GM19372 (cell line): ENCODE measurements around the gene EPHB2.
"Not testable (repeated sequence)": the region's sequence is repeated elsewhere in the genome, so short reads cannot be mapped to it uniquely, and the experiment has no call there.

Source experiments
- ATAC-seq: cut with Tn5 transposase; IDR thresholded peaks from one replicate; pipeline ENCODE4 v1.9.1; 2021; ENCODE audit warnings: mild to moderate bottlenecking, low read depth, moderate library complexity; ENCODE audit not compliant: unreplicated experiment

The EPHB2 gene

DNA sequence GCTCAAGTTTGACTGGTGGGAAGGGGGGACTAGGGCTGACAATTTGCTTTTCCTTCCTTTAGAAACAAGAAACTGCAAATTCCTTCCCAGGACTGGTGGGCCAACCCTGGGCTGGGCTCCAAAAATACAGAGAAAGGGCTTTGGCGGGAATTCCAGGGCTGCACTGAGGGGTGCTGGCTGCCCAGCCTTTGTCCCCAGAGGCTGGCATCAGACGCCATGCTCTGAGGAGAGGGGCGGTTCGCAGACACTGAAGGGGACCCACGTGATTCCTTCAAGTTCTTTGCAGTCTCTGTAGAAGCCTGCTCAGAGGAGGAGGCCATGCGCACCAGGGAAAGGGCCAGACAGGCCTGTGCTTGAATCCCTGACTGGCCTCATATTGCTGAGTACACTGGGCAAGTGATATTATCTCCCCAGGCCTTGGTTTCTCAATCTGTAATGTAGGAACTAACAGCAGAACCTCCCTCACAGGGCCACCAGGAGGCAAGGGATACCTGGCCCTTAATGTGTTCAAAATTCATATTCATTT is 119.5 kb downstream of the EPHB2 start:
- ATAC-seq = no peak

DNA sequence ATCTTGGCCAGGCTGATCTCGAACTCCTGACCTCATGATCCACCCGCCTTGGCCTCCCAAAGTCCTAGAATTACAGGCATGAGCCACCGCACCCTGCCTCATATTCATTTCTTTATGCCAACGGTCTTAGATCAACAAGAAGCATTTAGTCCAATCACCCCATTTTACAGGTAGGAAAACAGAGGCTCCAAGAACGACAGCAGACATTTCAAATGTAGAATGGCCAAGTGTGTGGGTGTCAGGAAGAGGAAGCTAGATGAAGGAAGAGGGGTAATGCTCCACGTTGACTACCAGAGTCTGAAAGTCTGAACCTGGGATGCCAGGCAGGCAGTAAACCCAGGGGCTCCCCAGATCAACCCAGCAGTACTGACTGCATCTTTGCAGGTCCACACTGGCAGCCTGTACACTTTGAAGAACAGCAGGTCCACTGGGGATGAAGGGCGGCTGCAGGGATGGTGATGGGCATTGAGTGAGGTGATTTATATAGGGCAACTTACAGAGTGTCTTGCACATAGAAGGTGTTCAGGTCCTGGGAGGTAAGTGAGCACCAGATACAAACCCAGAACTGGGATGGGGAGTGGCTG is 120.2 kb downstream of the EPHB2 start:
- ATAC-seq = no peak

DNA sequence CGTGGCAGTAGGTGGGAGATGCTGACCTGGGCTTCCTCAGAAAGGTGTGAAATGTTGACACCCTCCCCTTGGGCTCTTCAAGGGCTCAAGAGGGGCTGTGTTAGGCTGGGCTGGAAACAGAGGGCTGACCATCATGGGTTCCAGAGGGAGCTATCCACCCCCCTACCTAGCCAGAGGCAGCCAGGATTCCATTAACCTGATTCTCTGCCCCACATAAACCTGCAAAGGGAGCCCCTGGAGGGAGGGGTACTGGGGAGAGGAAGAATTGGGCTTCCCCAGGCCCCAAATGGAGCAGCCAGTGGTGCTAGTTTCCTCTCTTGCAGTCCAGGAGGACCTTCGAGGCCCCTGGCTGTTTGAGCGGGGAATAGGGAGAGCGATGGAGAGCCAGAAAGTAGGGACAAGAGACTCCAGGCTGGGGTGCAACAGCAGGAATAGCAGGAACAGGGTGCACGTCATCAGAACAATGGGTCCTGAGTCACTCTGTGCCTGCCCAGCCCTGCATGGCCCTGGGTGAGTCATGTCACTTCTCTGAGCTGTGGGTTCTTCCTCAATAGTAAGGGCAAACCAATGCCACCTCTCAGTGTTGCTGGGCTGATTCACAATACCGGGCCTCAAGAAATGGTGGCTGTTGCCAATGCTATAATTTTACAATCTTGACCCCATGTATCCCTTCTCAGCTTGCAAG is 121.2 kb downstream of the EPHB2 start:
- no peak for ATAC-seq

DNA sequence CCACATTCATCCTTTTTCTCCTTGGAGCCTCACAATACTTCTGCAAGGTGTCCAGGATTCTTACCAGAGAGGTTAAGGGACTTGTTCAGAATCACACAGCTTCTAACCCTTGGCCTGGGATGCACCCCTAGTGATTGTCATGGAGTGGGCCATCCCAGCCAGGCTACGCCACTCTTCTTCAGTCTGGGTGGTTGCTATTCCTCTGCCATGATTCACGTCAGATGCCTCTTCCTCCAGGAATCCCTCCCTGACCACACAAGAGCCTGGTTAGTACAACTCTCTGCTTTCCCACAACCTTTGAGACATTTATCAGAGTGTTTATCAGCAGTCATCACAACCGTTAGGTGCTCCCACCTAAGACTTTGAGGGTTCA is 121.8 kb downstream of the EPHB2 start:
- no peak for ATAC-seq

DNA sequence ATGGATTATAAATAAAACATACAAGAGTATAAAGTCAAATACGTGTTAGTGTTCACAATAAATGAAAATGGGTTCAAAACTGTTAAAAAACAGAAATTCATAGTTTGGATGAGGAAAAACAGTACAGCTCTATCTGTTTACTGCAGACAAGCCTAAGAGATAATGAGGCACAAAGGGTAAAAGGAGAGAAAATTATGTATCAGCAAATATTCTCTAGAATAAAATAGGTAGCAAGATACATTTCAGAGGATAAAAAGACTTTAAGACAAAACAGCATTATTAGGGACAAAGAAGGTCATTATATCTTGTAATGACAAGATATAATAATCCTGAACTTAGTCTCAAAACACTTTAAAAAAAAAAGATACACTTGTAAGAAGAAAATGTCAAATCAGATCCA is 123.1 kb downstream of the EPHB2 start:
- ATAC-seq = no peak

DNA sequence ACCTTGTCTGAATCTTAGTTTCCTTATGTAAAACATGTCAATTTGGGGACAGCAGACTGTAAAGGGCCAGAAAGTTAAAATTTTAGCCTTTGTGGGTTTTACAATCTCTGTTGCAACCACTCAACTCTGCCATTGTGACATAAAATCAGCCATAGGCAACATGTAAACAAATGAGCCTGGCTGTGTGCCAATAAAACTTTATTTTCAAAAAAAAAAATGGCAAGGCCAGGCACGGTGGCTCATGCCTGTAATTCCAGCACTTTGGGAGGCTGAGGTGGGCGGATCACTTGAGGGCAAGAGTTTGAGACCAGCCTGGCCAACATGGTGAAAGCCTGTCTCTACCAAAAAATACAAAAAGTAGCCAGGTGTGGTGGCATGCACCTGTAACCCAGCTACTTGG is 123.8 kb downstream of the EPHB2 start:
- not testable (repeated sequence) for ATAC-seq

DNA sequence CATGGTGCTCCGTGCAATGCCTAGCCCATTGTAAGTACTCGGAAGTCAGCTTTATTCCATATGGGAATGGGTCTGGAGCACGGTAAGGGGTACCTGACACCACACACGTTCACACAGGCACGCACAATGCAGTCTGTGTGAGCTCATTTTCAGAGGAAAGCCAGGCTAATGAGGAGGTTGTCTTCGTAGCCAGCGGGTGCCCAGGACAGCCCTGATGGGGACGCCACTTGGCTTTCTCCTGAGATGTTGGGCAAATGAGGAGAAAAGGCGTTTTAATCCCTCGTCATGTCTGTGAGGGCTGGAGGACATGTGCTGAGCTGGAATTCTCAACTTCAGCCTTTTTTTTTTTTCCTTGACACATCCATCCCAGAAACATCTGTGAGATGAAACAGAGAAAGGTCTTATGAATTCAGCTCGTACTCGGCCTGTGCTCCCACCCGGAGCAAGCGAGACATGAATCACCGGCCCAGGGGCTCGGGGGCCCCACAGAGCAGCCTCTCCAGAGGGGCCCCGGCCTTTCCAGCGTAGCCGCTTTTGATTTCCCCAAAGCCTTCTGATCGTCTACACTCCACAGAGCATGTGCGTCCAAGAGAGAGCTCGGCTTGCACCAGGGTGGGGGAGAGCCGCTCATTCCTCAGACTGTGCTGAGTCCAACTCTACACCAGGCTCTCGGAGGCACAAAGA is 125.1 kb downstream of the EPHB2 start:
- ATAC-seq = no peak

DNA sequence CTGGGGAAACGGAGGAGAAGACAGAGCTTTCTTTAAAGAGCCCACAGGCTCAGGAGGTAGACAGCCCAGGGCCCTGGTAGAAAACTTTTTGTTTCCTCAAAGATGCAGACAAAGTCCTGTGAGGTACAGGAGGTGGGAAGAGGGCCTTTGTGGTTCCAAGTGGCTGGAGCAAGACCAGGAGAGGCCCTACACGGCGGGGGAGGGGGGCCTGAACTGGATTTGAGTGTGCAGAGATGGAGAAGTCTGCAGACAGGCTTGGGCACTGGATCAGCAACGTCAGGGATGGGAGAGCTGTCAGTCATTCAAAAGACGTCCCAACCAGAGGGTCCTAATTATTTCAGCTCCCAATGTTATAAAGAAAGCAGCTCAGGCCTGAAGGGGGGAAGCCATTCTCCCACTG is 126.2 kb downstream of the EPHB2 start:
- ATAC-seq = no peak

DNA sequence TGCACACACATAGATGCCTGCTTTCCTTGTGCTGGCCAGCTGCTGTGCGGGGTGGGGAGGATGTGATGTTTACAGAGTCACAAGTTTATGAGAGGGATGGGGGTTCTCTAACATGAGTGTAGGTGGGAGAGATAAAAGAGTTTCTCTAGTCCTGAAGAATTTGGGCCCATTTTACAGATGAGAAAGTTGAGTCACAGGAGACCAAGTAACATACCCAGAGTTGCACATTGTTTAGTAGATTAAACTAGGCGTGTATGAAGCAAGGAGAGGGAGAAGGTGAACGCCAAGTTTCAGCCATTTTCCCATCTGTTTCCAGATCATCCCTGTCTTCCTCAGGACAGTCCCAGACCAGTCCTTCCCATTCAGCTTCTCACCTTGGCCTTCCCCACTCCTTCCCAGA is 126.7 kb downstream of the EPHB2 start:
- ATAC-seq = no peak

DNA sequence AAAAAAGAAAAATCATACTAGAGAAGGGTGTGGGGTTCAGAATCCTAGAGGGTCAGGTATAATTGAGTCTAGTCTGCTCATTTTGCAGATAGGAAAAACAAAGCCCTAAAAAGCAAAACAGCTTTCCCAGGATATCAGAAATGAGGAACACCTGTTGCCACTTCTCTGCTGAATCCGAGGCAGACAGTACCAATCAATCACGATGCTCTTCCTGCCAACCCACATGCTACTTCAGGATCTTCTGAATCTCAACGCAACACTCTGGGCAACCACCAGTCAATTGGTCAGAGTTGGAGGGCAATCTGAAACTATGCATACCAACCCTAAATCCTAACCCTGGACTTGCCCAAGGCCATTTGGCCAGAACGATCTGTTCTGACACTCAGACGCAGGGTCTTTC is 128.3 kb downstream of the EPHB2 start:
- ATAC-seq = no peak

DNA sequence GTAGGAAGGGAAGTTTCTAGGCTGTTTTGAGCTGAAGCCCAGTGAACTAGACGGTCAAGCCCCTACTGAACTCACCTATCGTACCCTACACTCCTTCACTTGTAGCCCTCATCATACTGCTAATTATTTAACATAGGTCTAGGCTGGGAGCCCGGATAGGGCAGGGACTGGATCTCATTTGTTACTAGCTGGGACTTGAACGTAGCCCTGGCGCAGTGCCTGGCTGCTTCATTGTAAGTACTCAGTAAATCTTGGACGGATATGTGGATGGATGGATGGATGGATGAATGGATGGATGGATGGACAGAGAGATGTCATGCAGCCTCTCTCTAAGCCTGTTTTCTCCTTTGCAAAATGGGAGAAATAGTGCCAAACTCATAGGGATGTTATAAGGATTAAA is 129.2 kb downstream of the EPHB2 start:
- no peak for ATAC-seq

DNA sequence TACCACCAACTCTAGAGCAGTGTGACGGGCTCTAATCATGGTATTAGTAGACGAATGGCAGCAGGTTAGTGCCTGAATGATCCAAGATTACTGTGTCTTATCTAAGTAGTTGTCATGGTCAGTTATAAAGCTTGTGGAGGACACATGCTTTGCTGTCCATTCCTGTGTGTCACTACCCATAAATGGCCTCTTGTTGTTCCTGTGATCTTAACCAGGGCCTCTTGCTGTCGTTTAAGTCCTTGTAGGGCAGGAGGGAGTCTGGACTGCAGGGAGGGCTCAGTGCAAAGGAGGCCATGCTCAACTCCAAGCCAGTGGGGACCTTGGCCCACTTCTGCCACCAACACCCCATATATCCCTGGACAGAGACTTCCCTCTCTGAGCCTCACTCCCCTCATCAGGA is 130.5 kb downstream of the EPHB2 start:
- ATAC-seq = no peak

DNA sequence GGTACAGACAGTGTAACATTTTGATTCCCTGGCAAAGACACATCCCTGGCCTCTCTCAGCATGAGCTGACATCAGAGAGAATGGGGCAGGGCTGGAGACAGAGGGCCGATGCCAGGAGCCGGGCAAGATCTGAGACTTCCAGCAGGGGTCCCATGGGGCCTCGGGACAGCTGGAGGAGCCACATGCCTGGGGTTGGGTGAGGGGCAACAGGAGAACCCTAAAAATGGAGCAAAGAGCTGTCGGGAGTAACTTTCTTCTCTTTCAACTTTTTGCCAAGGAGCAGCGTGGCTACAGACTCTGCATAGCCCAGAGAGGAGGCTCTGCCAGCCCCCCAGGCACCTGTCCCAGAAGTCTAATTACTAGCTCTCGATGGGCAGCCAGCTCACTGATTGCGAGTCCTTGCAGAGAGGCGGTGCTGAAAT is 131.2 kb downstream of the EPHB2 start:
- no peak for ATAC-seq

DNA sequence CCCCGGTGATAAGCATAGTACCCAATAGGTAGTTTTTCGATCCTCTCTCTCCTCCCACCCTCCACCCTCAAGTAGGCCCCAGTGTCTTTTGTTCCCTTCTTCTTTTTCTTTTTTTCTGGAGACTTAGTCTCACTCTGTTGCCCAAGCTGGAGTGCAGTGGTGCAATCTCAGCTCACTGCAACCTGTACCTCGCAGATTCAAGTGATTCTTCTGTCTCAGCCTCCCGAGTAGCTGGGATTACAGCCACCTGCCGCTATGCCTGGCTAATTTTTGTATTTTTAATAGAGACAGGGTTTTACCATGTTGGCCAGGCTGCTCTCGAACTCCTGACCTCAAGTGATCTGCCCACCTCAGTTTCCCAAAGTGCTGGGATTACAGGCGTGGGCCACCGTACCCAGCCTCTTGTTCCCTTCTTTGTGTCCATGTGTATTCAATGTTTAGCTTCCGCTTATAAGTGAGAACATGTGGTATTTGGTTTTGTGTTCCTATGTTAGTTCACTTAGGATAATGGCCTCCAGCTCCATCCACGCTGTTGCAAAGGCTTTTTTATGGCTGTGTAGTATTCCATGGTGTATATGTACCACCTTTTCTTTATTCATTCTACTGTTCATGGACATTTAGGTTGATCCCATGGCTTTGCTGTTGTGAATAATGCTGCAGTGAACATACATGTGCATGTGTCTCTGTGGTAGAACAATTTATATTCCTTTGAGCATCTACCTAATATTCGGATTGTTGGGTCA is 133.0 kb downstream of the EPHB2 start:
- not testable (repeated sequence) for ATAC-seq

DNA sequence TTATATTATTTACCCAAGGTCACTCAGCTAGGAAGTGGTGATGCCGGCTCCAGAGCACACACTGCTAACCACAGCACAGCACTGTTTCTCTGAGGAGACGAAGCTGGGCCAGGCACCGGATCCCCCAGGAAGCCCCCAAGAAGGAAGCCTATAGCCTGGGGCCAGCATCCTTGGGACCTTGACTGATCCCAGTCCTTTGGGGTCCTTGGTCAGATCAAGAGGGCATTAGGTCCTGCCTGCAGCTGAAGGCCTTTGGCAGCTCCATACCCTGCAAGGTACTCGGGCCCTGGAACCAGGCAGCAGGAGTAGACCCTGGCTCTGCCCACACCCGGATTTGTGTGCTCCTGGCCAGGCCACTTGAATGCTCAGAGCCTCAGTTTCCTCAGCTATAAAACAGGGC is 134.0 kb downstream of the EPHB2 start:
- no peak for ATAC-seq

DNA sequence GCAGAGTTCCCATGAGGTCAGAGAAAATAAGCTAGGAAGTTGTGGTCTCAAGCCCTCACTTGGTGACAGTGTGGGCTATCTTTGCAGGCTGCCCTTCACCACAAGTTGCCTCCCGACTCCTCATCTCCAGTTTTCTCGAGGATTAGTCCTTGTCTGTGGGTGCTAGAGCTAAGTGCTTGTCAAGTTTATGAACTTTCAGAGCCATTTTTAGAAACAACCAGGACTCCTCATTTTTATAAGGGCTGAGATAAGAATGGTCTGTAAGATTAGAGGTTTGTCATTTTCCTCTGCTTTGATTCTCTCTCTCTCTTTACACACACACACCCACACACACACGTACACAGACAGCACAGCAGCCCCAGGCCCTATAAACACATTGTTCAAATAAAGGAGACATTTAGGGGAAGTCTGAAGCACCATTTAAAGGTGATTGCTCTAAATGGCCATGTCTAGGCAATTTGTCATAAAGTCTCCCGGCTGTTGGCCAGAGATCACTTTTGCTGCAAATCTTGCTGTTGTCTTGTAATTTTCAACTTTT is 134.8 kb downstream of the EPHB2 start:
- no peak for ATAC-seq

DNA sequence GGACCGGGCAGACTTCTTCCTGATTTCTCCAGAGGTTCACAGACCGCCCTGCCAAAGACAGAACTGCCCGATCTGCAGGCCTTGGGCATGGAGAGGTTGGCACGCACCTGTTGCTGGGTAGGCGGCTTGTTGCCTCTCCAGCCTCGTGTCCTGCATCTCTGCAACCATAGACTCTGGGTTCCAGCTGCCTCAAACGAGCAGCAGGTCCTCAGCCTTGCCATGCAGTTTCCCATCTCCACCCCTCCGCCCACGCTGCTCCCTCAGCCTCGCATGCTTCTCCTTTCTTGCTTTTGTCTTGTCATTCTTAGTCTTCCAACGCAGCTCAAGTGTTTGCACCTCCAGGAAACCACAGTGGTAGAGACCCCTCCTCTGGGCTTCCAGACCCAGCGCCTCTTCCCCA is 135.8 kb downstream of the EPHB2 start:
- ATAC-seq = no peak

DNA sequence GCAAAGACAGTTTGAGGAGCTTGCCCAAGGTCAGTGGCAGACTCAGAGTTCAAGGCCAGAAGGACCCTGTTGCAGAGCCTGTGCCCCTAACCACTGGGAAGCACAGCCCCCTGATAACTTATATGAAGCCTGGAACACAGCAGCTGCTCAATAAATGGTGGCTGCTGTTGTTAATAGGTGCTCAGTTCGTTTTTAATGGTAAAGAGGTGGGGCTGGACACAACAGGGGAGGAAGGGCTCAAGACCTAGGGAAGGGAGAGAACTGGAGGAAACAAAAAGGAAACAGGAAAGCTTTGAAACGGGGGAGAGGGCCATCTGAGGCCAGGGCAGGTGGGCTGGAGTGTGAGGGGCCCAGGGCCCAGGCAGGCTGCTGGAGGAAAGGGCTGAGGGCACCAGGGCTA is 136.6 kb downstream of the EPHB2 start:
- ATAC-seq = no peak

DNA sequence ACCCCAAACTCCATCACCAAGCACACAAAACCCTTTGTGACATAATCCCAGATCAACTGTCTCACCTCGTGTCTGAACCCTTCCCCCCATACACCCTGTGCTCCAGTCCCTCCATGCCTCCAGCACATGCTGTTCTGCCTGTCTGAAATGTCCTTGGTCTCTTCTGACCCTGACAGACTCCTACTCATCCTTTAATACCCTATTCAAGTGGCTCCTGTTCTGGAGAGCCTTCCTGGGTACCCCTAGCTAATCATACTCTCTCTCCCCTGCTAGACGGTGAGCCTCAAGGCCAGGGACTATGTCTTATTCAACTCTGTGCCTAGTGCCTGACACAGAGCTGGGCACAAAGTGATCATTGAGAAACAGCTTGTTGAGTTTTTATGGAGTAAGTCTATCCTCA is 137.1 kb downstream of the EPHB2 start:
- no peak for ATAC-seq

DNA sequence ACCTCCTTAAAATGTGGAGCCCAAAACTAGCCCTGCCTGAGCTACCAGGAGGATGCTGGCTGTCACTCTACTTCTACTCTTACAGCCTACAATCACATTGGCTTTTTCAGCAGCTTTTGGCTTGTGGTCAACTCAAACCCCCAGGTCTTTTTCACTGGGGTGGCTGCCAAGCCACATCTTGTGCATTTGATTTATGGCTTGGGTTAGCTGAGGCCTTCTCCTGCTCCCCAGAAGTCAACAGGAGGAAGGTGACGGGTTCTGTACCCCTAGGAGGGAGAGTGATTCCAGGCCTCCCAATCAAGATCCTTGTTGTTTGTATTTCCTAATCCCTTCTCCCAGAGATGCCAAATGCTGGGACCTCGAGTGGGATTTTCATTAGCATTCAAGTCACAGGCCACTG is 137.8 kb downstream of the EPHB2 start:
- ATAC-seq = no peak

DNA sequence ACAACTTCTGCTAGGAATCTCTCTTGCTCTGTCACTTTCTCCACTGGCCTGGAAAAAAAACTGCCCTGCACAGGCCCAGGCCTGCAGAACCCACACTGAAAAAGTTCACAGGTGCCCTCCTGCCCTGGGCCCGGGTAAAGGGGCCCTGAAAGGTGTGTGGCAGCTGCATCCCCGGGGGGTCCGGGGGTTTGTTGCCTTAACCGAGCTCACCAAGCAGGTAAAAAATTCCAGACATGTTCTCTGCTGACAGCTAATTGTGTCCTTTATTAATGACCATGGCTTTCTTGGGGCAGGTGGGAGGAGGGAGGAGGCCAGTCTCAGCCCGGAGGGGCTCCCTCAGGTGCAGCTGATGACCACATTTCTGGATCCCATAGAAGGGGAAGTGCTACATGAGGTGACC is 139.1 kb downstream of the EPHB2 start:
- ATAC-seq = no peak
